Measurements from ENCODE around the gene NRP2. TPM values are rescaled to one million over a fixed set of nuclear protein-coding genes. Genes with fewer than 3 reads are reported as not detected.

Gene NRP2
- total and polyA plus RNA-seq, 4 donors: 57.7 to 79.1 (median 62.4) TPM

DNA sequence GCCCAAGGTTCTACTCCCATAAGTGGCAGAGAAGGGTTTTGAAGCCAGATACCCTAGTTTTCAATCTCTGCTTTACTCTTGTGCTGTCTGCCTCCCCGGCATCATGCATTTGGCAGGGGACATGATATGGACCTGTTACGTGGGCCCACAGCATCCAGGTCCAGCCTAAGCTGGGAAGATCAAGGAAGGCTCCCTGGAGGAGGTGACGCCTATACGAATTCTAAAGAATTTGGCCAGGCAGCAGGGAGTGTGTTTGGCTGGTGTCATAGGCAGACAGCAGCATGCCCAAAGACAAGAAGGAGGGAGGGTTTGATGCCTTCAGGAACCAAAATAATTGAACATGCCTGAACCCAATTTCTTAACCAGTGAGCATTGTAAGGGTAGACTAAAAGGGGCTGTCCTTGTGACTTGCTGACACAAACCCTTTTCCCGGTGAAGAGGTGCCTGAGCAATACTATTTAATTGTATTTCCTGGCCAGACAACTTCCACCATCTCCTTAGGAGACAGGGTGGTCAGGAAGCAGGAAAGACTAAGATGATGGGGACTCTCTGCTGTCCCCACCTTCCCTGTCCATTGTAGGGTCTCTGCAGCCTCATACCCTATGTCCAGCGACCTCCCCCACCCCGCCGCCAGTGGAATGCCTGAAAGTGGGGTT is 21.3 kb downstream of the NRP2 start:
- Histone ChIP-seq H3K4me3 (ENCODE audit: low read depth, low read length) (no peak overlapping the region), H3K4me1 (ENCODE audit: control insufficient read depth, insufficient read depth, low read length) (peaks cover 51% of the 10 kb centered on the region), H3K27ac (ENCODE audit: low read depth, low read length) (peak overlapping the region; percentile 47), H3K27me3 (ENCODE audit: control insufficient read depth, insufficient read depth, low read length) (peaks cover 11% of the 10 kb centered on the region), H3K36me3 (ENCODE audit: control insufficient read depth, insufficient read depth, low read length) (no peaks in the 10 kb centered on the region), H3K9me3 (ENCODE audit: control insufficient read depth, insufficient read depth, low read length) (no peaks in the 10 kb centered on the region)
- DNase-seq (ENCODE audit: low read depth in 4 of 6, low spot score in 6 of 6): no peak
- 98% methylated on average over 4 of the region's 8 CpGs for WGBS (ENCODE audit: insufficient coverage)

DNA sequence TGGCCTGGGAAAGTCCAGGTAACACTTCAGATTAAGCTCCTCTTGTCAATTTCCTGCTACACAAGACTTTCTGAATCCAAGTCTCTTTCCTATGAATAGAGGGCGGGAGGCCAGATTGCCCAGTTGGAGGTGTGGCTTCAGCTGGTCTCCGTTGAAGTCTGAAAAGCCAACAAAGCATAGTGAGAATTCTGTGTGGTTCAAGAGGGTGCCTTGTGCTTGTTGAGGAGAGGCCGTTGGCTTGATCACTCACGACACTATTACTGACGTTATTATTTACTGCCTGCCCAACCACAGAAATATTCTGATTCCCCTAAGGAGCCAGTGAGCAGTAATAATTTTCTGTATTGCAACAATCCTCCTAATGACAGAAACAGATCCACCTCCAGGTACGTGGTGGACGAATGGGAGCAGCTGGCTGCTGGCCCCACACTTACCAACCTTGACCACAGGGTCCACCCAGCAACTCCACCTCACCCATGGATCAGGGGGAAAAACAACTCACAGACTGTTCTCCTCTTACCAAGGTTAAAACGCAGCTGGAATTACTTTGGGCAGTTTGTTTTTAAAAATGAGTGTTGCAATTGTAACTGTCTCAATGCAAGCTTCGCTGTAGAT is 21.9 kb downstream of the NRP2 start:
- Histone ChIP-seq H3K4me3 (ENCODE audit: low read depth, low read length) (no peak overlapping the region), H3K27me3 (ENCODE audit: control insufficient read depth, insufficient read depth, low read length) (peaks cover 11% of the 10 kb centered on the region), H3K27ac (ENCODE audit: low read depth, low read length) (peak overlapping the region; percentile 47), H3K4me1 (ENCODE audit: control insufficient read depth, insufficient read depth, low read length) (peaks cover 51% of the 10 kb centered on the region), H3K36me3 (ENCODE audit: control insufficient read depth, insufficient read depth, low read length) (no peaks in the 10 kb centered on the region), H3K9me3 (ENCODE audit: control insufficient read depth, insufficient read depth, low read length) (no peaks in the 10 kb centered on the region)
- 100% methylated on average over 2 of the region's 9 CpGs for WGBS (ENCODE audit: insufficient coverage)
- DNase-seq (ENCODE audit: low read depth in 4 of 6, low spot score in 6 of 6): no peak

DNA sequence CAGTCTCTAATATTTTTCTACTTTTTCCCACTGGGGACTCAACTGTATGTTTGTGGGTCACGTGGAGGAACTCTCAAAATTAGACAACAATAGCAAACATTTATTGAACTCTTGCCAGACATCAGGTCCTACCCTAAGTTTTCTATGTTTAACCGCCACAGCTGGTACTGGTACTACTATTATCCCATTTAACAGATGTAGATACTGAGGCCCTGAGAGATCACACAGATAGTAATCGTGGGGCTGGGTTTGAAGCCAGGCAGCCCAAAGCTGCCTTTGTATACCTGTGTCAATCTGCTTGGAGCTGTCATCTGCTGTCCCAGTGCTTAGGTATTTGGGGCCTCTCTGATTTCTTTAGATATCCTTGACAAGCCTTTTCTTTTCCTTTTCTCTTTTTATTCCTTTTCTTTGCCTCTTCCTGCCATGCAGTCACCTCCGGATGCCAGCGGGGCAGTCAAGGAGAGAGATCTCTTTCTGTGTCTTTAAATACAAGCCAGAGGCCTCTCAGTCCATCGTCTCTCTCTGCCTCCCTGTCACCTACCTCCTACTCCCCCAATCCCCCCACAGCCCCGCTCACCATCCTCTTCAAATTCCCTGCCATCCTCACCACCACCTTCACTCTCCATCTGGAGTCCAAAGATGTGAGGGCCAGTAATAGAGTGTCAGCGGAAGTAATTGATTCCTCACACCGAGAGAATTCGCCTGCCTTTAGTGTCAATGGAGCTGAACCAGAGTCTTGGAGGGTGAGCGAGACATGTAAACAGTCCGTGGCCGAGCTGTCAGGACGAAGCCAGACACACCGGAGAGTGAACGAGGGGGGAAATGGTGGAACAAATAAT is 23.4 kb downstream of the NRP2 start:
- H3K36me3 ChIP-seq (ENCODE audit: control insufficient read depth, insufficient read depth, low read length): no peaks in the 10 kb centered on the region
- DNase-seq (ENCODE audit: low read depth in 4 of 6, low spot score in 6 of 6): peak in 1 of 6 donors; percentile 54
- no peaks in the 10 kb centered on the region for H3K9me3 ChIP-seq (ENCODE audit: control insufficient read depth, insufficient read depth, low read length)
- no peak overlapping the region for H3K4me3 ChIP-seq (ENCODE audit: low read depth, low read length)
- WGBS (ENCODE audit: insufficient coverage): 75% methylated on average over 13 of the region's 16 CpGs
- H3K27ac ChIP-seq (ENCODE audit: low read depth, low read length): peak overlapping the region; percentile 68
- H3K27me3 ChIP-seq (ENCODE audit: control insufficient read depth, insufficient read depth, low read length): peaks cover 6% of the 10 kb centered on the region
- peaks cover 44% of the 10 kb centered on the region for H3K4me1 ChIP-seq (ENCODE audit: control insufficient read depth, insufficient read depth, low read length)

DNA sequence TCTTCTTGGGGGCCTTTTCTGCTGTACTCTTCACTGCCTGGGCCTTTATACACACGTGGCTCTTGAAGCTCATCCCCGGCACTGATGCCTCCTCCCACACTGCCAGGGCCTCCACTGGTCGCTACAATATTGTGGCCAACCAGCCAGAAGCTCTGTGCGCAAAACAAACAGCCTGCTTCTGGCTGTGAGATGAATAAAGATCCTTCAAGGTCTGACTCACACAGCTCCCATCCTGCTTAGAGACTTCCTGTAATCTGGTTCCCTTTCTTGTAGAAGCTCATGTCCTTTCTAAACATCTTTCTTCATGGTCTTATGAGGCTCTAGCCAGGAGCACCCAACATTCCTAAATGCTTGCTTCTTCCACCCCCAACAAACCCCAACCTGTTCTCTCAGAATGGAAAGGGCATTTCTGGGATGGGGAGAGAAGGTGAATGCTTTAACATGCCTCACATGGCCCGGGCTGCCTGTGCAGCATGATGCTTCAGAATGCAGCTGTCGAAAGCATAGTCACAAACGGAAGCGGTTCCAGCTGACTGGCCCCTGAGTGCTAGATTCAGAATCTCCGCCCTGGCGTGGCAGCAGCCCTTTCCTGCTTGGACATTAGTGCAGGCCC is 24.6 kb downstream of the NRP2 start:
- no peaks in the 10 kb centered on the region for H3K9me3 ChIP-seq (ENCODE audit: control insufficient read depth, insufficient read depth, low read length)
- WGBS (ENCODE audit: insufficient coverage): 59% methylated on average over 8 of the region's 10 CpGs
- no peak overlapping the region for H3K4me3 ChIP-seq (ENCODE audit: low read depth, low read length)
- peak overlapping the region; percentile 68 for H3K27ac ChIP-seq (ENCODE audit: low read depth, low read length)
- H3K4me1 ChIP-seq (ENCODE audit: control insufficient read depth, insufficient read depth, low read length): peaks cover 39% of the 10 kb centered on the region
- no peaks in the 10 kb centered on the region for H3K36me3 ChIP-seq (ENCODE audit: control insufficient read depth, insufficient read depth, low read length)
- H3K27me3 ChIP-seq (ENCODE audit: control insufficient read depth, insufficient read depth, low read length): peaks cover 5% of the 10 kb centered on the region
- DNase-seq (ENCODE audit: low read depth in 4 of 6, low spot score in 6 of 6): peak in 1 of 6 donors; percentile 54

DNA sequence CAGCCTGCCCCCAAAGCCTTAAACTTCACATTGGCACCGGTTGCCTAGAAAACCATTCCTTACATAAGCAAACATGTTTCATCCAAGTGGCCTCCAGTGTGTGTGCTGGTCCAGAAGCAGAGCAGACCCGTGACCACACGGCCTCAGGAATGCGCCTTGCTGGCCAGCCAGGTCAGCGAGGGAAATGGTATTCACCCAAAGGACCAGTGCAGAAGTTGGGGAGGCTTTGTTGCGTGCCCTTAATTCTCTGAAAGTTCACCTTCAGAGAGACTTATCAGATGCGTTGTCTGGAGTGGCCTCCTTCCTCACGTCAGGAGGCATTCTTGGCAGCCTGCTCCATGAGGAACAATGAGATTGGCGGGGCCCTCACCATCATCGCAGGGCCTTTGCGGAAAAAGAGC is 25.9 kb downstream of the NRP2 start:
- peak overlapping the region; percentile 64 for H3K27ac ChIP-seq (ENCODE audit: low read depth, low read length)

DNA sequence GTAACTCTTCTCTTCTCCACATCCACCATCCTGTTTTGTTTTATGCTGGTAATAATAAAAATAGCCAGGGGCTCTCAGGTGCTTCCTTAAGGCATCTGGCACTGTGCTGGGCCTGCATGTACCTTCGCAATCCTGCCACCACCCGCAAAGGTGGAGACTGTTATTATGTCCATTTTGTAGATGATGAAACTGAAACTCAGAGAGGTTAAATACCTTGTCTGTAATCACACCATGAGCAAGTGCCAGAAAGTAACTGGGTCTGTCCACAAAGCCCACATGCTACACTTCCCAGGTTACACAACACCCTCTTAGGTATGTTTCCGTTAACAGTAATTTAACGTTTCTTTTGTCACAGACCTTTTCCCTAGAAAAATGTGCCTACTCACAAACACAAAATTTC is 27.0 kb downstream of the NRP2 start:
- Histone ChIP-seq H3K9me3 (ENCODE audit: control insufficient read depth, insufficient read depth, low read length) (no peaks in the 10 kb centered on the region), H3K27me3 (ENCODE audit: control insufficient read depth, insufficient read depth, low read length) (peaks cover 12% of the 10 kb centered on the region), H3K4me1 (ENCODE audit: control insufficient read depth, insufficient read depth, low read length) (peaks cover 33% of the 10 kb centered on the region), H3K36me3 (ENCODE audit: control insufficient read depth, insufficient read depth, low read length) (no peaks in the 10 kb centered on the region), H3K27ac (ENCODE audit: low read depth, low read length) (no peak overlapping the region), H3K4me3 (ENCODE audit: low read depth, low read length) (no peak overlapping the region)
- 90% methylated on average over 2 of the region's 4 CpGs for WGBS (ENCODE audit: insufficient coverage)
- DNase-seq (ENCODE audit: low read depth in 4 of 6, low spot score in 6 of 6): no peak

More for the DNA sequence above, 25.9 kb downstream of the NRP2 start:
- Histone ChIP-seq H3K4me3 (ENCODE audit: low read depth, low read length) (no peak overlapping the region), H3K4me1 (ENCODE audit: control insufficient read depth, insufficient read depth, low read length) (peaks cover 36% of the 10 kb centered on the region), H3K9me3 (ENCODE audit: control insufficient read depth, insufficient read depth, low read length) (no peaks in the 10 kb centered on the region), H3K36me3 (ENCODE audit: control insufficient read depth, insufficient read depth, low read length) (no peaks in the 10 kb centered on the region), H3K27me3 (ENCODE audit: control insufficient read depth, insufficient read depth, low read length) (peaks cover 9% of the 10 kb centered on the region)
- WGBS (ENCODE audit: insufficient coverage): 65% methylated on average over 10 of the region's 11 CpGs
- no peak for DNase-seq (ENCODE audit: low read depth in 4 of 6, low spot score in 6 of 6)

DNA sequence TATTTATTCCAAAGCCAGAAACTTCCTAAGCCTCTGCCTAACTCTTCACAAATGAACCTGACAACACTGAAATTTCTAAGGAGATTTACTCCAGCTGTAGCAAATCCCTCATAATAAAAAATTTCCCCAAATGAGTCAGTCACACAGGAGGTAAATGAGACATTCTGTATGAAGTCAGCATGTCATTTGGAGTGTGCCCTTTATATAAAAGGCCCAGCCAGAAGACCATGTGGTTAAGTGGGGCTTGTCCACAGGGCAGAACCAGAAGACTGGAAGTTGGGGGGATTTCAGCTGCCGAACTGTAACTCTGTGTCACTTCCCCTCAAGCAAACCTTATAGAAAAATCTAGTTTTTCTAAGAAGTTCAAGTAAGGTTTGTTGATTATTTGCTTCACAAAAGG is 30.2 kb downstream of the NRP2 start:
- no peak for DNase-seq (ENCODE audit: low read depth in 4 of 6, low spot score in 6 of 6)
- Histone ChIP-seq H3K4me1 (ENCODE audit: control insufficient read depth, insufficient read depth, low read length) (peaks cover 38% of the 10 kb centered on the region), H3K4me3 (ENCODE audit: low read depth, low read length) (no peak overlapping the region), H3K9me3 (ENCODE audit: control insufficient read depth, insufficient read depth, low read length) (no peaks in the 10 kb centered on the region), H3K27me3 (ENCODE audit: control insufficient read depth, insufficient read depth, low read length) (peaks cover 11% of the 10 kb centered on the region), H3K36me3 (ENCODE audit: control insufficient read depth, insufficient read depth, low read length) (no peaks in the 10 kb centered on the region), H3K27ac (ENCODE audit: low read depth, low read length) (no peak overlapping the region)
- no CpG with 5 or more reads among the region's 1 CpG for WGBS (ENCODE audit: insufficient coverage)

DNA sequence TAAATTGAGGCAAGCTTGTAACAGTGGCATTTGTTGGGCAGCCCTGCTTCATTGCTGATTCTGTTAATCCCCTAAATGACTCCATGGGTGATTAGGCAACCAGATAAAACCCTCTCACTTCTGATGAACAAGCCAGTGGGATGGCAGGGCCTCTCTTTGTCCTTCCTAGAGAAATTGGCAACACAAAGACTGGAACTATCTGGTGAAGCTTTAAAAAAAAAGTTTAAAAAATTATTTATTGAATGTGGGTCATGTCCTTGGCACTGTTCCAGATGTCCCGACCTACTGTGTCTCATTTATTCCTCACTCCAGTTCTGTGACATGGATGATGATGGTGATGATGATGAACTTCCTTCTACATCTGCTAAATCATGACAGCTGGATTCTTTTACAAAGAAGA is 30.8 kb downstream of the NRP2 start:
- H3K4me3 ChIP-seq (ENCODE audit: low read depth, low read length): no peak overlapping the region
- H3K4me1 ChIP-seq (ENCODE audit: control insufficient read depth, insufficient read depth, low read length): peaks cover 37% of the 10 kb centered on the region
- peaks cover 14% of the 10 kb centered on the region for H3K27me3 ChIP-seq (ENCODE audit: control insufficient read depth, insufficient read depth, low read length)
- WGBS (ENCODE audit: insufficient coverage): no CpG with 5 or more reads among the region's 1 CpG
- no peak overlapping the region for H3K27ac ChIP-seq (ENCODE audit: low read depth, low read length)
- no peaks in the 10 kb centered on the region for H3K36me3 ChIP-seq (ENCODE audit: control insufficient read depth, insufficient read depth, low read length)
- no peaks in the 10 kb centered on the region for H3K9me3 ChIP-seq (ENCODE audit: control insufficient read depth, insufficient read depth, low read length)
- no peak for DNase-seq (ENCODE audit: low read depth in 4 of 6, low spot score in 6 of 6)

DNA sequence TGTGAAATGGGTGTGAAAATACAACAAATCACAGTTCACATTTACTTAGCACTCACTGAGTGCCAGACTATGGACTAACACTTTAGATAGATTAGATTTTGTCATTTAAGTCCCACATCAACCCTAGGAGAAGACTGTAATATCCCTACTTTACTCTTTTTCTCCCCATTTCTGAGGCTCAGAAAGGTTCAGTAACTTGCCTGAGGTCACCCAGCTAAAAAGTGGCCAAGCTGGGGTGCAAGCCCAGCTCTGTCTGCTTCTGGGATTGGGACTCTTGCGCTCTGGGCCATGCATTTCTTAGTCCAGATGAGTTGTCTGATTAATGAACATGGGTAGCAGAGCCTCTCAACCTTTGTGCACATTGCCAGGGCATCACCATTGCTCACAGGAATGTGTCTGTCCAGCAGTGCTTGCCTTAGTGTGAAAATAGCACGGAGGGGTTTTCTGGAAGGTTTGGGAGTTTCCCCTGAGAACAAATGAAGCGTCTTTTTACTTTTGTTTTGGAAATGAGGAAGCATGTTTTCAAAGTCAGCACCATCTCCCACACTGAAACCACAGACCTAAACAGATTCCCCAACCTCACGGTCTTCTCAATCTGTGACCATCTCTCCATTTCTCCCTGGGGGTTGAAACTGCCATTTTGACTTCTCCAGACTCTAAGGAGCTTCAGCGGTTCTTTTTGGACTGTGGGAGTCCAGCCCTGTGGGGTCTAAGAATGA is 31.9 kb downstream of the NRP2 start:
- Histone ChIP-seq H3K4me1 (ENCODE audit: control insufficient read depth, insufficient read depth, low read length) (peaks cover 40% of the 10 kb centered on the region), H3K36me3 (ENCODE audit: control insufficient read depth, insufficient read depth, low read length) (no peaks in the 10 kb centered on the region), H3K27me3 (ENCODE audit: control insufficient read depth, insufficient read depth, low read length) (peaks cover 21% of the 10 kb centered on the region), H3K27ac (ENCODE audit: low read depth, low read length) (peak overlapping the region; percentile 61), H3K9me3 (ENCODE audit: control insufficient read depth, insufficient read depth, low read length) (no peaks in the 10 kb centered on the region), H3K4me3 (ENCODE audit: low read depth, low read length) (no peak overlapping the region)
- 32% methylated on average over 2 of the region's 5 CpGs for WGBS (ENCODE audit: insufficient coverage)
- no peak for DNase-seq (ENCODE audit: low read depth in 4 of 6, low spot score in 6 of 6)
